CD14-positive monocyte (primary cell): ENCODE results near the gene TTC7B. TPM values are rescaled to one million over a fixed set of nuclear protein-coding genes. Genes with fewer than 3 reads are reported as not detected.
A peak's percentile ranks its signal among the peaks of the same experiment; 100 is the strongest.

Source experiments
- DNase-seq, 3 donors: peaks; one replicate each; pipeline ENCODE4 v3.0.0-alpha.2; 2011 to 2022
- H2AFZ ChIP-seq: 2 replicates; pipeline ENCODE4 v1.6.0; 2012; ENCODE audit warnings: mild to moderate bottlenecking, low read depth, low read length, inconsistent platforms; ENCODE audit not compliant: insufficient read depth, poor library complexity, severe bottlenecking
- H3K27ac ChIP-seq, 2 donors: 1 replicate in 1 of 2; 2 replicates in 1 of 2; pipeline ENCODE4 v1.5.1; 2012 to 2013; ENCODE audit warnings: low read length in 2 of 2, control low read depth in 1 of 2, inconsistent platforms in 1 of 2, low read depth in 1 of 2, mild to moderate bottlenecking in 1 of 2
- H3K27me3 ChIP-seq, 2 donors: one replicate each; pipeline versions ENCODE4 v1.6.0 to v1.6.1; 2011 to 2013; ENCODE audit warnings: low read length in 2 of 2; ENCODE audit not compliant: control insufficient read depth in 2 of 2, insufficient read depth in 2 of 2
- H3K36me3 ChIP-seq, 2 donors: replicated peaks in 1 of 2; 1 replicate in 1 of 2; 2 replicates in 1 of 2; pipeline versions ENCODE4 v1.5.1 to v1.6.1; 2012 to 2013; ENCODE audit warnings: low read length in 2 of 2, control low read depth in 1 of 2, inconsistent platforms in 1 of 2, mild to moderate bottlenecking in 1 of 2; ENCODE audit not compliant: insufficient read depth in 2 of 2, control insufficient read depth in 1 of 2
- H3K4me1 ChIP-seq, 2 donors: 1 replicate in 1 of 2; 2 replicates in 1 of 2; pipeline versions ENCODE4 v1.5.1 to v1.6.1; 2012 to 2013; ENCODE audit warnings: low read length in 2 of 2, control low read depth in 1 of 2, inconsistent platforms in 1 of 2, mild to moderate bottlenecking in 1 of 2, moderate library complexity in 1 of 2; ENCODE audit not compliant: insufficient read depth in 2 of 2, control insufficient read depth in 1 of 2
- H3K4me2 ChIP-seq: replicated peaks from 2 replicates; pipeline ENCODE3; 2012; ENCODE audit warnings: low read length, moderate library complexity, mild to moderate bottlenecking; ENCODE audit not compliant: poor library complexity, severe bottlenecking; ENCODE audit errors: extremely low read depth
- H3K4me3 ChIP-seq, 3 experiments: fragments of 200-600 bp in 1 of 3; sonication (generic) in 1 of 3; replicated peaks in 1 of 3; 1 replicate in 2 of 3; 2 replicates in 1 of 3; pipeline ENCODE4 v1.5.1; 2011 to 2013; ENCODE audit warnings: low read length in 3 of 3, mild to moderate bottlenecking in 3 of 3, control low read depth in 2 of 3, low read depth in 2 of 3, inconsistent platforms in 1 of 3, moderate library complexity in 1 of 3
- H3K79me2 ChIP-seq: 2 replicates; pipeline ENCODE4 v1.6.0; 2012; ENCODE audit warnings: mild to moderate bottlenecking, control low read depth, inconsistent platforms, low read length, moderate library complexity; ENCODE audit not compliant: insufficient read depth
- H3K9ac ChIP-seq: 2 replicates; pipeline ENCODE4 v1.6.0; 2017; ENCODE audit warnings: low read length, mild to moderate bottlenecking; ENCODE audit not compliant: insufficient read depth, poor library complexity, severe bottlenecking
- H3K9me3 ChIP-seq, 2 donors: replicated peaks in 1 of 2; 1 replicate in 1 of 2; 2 replicates in 1 of 2; pipeline versions ENCODE4 v1.5.1 to v1.6.1; 2012 to 2013; ENCODE audit warnings: low read length in 2 of 2, control low read depth in 1 of 2; ENCODE audit not compliant: control insufficient read depth in 1 of 2, insufficient read depth in 1 of 2
- H4K20me1 ChIP-seq: 2 replicates; pipeline ENCODE4 v1.6.0; 2012; ENCODE audit warnings: mild to moderate bottlenecking, low read length, control low read depth, moderate library complexity; ENCODE audit not compliant: insufficient read depth
- H3K27ac Mint-ChIP-seq, 7 donors: one replicate each; pipeline ENCODE4 v1.8.0; 2020; ENCODE audit warnings: mild to moderate bottlenecking in 7 of 7, mixed read lengths in 7 of 7, moderate library complexity in 6 of 7, inconsistent platforms in 2 of 7
- H3K27me3 Mint-ChIP-seq, 3 donors: one replicate each; pipeline ENCODE4 v1.8.0; 2021 to 2022; ENCODE audit warnings: low read depth in 3 of 3, mild to moderate bottlenecking in 3 of 3, mixed read lengths in 3 of 3, moderate library complexity in 3 of 3, inconsistent platforms in 1 of 3
- H3K36me3 Mint-ChIP-seq, 2 donors: one replicate each; pipeline ENCODE4 v1.8.0; 2020; ENCODE audit warnings: mixed read lengths in 2 of 2, inconsistent platforms in 1 of 2, mild to moderate bottlenecking in 1 of 2
- H3K4me1 Mint-ChIP-seq: one replicate; pipeline ENCODE4 v1.8.0; 2020; ENCODE audit warnings: mild to moderate bottlenecking, mixed read lengths
- H3K4me3 Mint-ChIP-seq, 2 donors: one replicate each; pipeline ENCODE4 v1.8.0; 2020; ENCODE audit warnings: mild to moderate bottlenecking in 2 of 2, mixed read lengths in 2 of 2, moderate library complexity in 1 of 2
- H3K9me3 Mint-ChIP-seq, 7 donors: one replicate each; pipeline ENCODE4 v1.8.0; 2020 to 2022; ENCODE audit warnings: mixed read lengths in 7 of 7, mild to moderate bottlenecking in 6 of 7, moderate library complexity in 6 of 7, inconsistent platforms in 2 of 7
- WGBS: methylation state at CpG from one replicate; pipeline ENCODE4 v1.1.5; 2013; ENCODE audit warnings: missing lambda C conversion rate; ENCODE audit not compliant: insufficient coverage; 5-methylcytosine and 5-hydroxymethylcytosine counted together
- intact Hi-C, 2 donors: fragments of 100-400 bp; cut with micrococcal nuclease; formaldehyde crosslinking; loops; one replicate each; pipeline versions ENCODE4 v1.15.0 to v1.15.1; 2023
- polyA plus RNA-seq, 3 donors: library from polyadenylated mRNA; depleted of rRNA in 1 of 3; unstranded in 2 of 3; stranded (reverse) in 1 of 3; fragments of 300-500 nt in 2 of 3; fragments of >200 nt in 1 of 3; fragmentation: Illumina TruSeq in 2 of 3; gene quantifications; 1 replicate in 2 of 3; 2 replicates in 1 of 3; pipeline ENCODE4 v1.2.3, GENCODE V29; 2012 to 2021
- TF ChIP-seq, protein P1 (sequence below): fragments of 200-600 bp; IDR thresholded peaks from one replicate; pipeline ENCODE4 v1.8.0; 2022; ENCODE audit warnings: antibody characterized with exemption, mild to moderate bottlenecking

The TTC7B gene
- polyA plus RNA-seq, 3 donors: 0.87 to 2.6 (median 1.2) TPM

- Histone ChIP-seq H3K9ac (no peak overlapping the region), H4K20me1 (no peaks in the 10 kb centered on the region), H3K36me3 (no peaks in the 10 kb centered on the region), H3K4me1 (peaks cover 5 to 7% of the 10 kb centered on the region in 2 donors), H3K4me2 (no peak overlapping the region), H3K79me2 (no peaks in the 10 kb centered on the region), H3K27ac (no peak overlapping the region), H3K9me3 (no peaks in the 10 kb centered on the region), H3K27me3 (no peaks in the 10 kb centered on the region), H3K4me3 (no peak overlapping the region), H2AFZ (no peak overlapping the region)
- WGBS: 92% methylated on average over 3 of the region's 7 CpGs
- TF ChIP-seq, protein P1, sequence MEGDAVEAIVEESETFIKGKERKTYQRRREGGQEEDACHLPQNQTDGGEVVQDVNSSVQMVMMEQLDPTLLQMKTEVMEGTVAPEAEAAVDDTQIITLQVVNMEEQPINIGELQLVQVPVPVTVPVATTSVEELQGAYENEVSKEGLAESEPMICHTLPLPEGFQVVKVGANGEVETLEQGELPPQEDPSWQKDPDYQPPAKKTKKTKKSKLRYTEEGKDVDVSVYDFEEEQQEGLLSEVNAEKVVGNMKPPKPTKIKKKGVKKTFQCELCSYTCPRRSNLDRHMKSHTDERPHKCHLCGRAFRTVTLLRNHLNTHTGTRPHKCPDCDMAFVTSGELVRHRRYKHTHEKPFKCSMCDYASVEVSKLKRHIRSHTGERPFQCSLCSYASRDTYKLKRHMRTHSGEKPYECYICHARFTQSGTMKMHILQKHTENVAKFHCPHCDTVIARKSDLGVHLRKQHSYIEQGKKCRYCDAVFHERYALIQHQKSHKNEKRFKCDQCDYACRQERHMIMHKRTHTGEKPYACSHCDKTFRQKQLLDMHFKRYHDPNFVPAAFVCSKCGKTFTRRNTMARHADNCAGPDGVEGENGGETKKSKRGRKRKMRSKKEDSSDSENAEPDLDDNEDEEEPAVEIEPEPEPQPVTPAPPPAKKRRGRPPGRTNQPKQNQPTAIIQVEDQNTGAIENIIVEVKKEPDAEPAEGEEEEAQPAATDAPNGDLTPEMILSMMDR: no peak
- H3K9me3 Mint-ChIP-seq: no peaks in the 10 kb centered on the region
- peaks cover 25% of the 10 kb centered on the region for H3K4me1 Mint-ChIP-seq
- intact Hi-C loops: loop anchor here in 1 of 2 donors (10.0 kb wide), 1 partner anchor 304 kb away; the partner anchor contains the start of gene CALM1
- no peak for DNase-seq
- H3K36me3 Mint-ChIP-seq: no peaks in the 10 kb centered on the region
- H3K27ac Mint-ChIP-seq: no peak overlapping the region
- H3K27me3 Mint-ChIP-seq: peaks cover 0 to 2% (median 2%) of the 10 kb centered on the region in 3 donors
- H3K4me3 Mint-ChIP-seq: no peak overlapping the region
Measured at GRCh38 chr14:90699016-90699415, 117.2 kb downstream of the TTC7B start.

GRCh38 chr14:90698379-90698869 lies 117.8 kb downstream of the TTC7B start:
- no peak overlapping the region for H3K27ac Mint-ChIP-seq
- no peak overlapping the region for H3K4me3 Mint-ChIP-seq
- Histone ChIP-seq H3K27me3 (no peaks in the 10 kb centered on the region), H3K27ac (no peak overlapping the region), H3K36me3 (no peaks in the 10 kb centered on the region), H4K20me1 (no peaks in the 10 kb centered on the region), H3K9ac (no peak overlapping the region), H2AFZ (peak overlapping the region; percentile 22), H3K4me3 (no peak overlapping the region), H3K9me3 (no peaks in the 10 kb centered on the region), H3K4me1 (peaks cover 5 to 7% of the 10 kb centered on the region in 2 donors), H3K79me2 (no peaks in the 10 kb centered on the region), H3K4me2 (no peak overlapping the region)
- TF ChIP-seq, protein P1: no peak
- peaks cover 25% of the 10 kb centered on the region for H3K4me1 Mint-ChIP-seq
- peaks cover 0 to 2% (median 2%) of the 10 kb centered on the region in 3 donors for H3K27me3 Mint-ChIP-seq
- WGBS: 41% methylated on average over 7 of the region's 7 CpGs
- no peaks in the 10 kb centered on the region for H3K9me3 Mint-ChIP-seq
- no peak for DNase-seq
- no peaks in the 10 kb centered on the region for H3K36me3 Mint-ChIP-seq
- intact Hi-C loops: loop anchor here in 1 of 2 donors (10.0 kb wide), 1 partner anchor 304 kb away; the partner anchor contains the start of gene CALM1
